GM19239 (cell line): Measurements from ENCODE around the gene SPIRE1.
"Not testable (repeated sequence)": the region's sequence is repeated elsewhere in the genome, so short reads cannot be mapped to it uniquely, and the experiment has no call there.

Experiments used
- DNase-seq: peaks from one replicate; pipeline ENCODE4 v3.0.0; 2011; ENCODE audit warnings: low spot score; ENCODE audit not compliant: insufficient read length
- FAIRE-seq: peaks from 2 replicates; lab custom pipeline; 2011; peaks lifted over from hg19 to GRCh38; lab: Jason Lieb, UNC

The SPIRE1 gene

DNA sequence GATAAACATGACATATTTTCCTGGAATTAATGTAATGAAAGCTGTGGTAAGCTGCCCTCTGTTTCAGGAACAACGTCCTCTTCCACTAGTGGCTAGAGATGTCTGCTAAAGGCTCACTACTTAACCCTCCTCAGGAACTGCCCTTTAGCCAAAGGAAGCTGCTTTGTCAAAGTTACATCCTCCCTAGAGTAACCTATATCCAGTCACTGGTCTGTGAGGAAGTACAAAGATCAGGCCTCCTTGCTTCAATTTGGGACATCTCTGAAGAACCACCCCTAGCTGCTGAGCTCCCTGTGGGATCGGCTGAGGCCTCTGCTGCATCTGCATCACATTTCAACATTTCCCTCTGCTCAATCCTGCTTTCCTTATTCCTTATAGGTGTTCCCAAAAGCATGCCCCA is 142.4 kb downstream of the SPIRE1 start:
- no peak for FAIRE-seq

DNA sequence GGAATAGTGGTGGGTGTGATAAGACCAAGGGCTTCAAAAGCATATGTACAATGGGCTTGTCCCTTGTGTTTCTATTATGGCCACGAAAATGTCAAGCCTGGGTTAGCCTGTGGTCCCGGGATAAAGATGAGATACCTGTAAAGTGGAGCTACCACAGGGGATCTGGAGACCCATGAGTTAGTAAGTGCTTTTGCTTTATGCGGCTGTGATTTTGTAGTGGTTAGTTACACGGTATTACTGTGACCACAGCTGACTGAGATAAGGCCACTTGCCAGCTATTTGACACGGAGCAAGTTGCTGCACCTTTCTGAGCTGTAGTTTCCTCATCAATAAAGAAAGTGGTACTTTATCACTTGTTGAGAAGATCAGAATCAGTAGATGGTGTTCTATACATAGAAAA is 150.9 kb downstream of the SPIRE1 start:
- FAIRE-seq: no peak
- DNase-seq: no peak

More for the DNA sequence above, 142.4 kb downstream of the SPIRE1 start:
- no peak for DNase-seq

DNA sequence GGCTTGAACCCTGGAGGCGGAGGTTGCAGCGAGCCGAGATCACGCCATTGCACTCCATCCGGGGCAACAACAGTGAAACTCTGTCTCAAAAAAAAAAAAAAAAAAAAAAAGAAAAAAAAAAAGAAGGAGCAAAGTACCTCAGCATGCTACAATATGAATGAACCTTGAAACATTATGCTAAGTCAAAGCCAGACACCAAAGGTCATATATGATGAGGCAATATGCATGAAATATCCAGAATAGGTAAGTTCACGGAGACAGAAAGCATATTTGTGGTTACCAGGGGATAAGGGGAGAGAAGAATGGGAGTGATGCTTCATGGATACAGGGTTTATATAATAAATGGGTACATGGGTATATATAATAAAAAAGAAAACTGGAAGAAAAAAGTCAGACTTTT is 156.9 kb downstream of the SPIRE1 start:
- DNase-seq: no peak
- no peak for FAIRE-seq

DNA sequence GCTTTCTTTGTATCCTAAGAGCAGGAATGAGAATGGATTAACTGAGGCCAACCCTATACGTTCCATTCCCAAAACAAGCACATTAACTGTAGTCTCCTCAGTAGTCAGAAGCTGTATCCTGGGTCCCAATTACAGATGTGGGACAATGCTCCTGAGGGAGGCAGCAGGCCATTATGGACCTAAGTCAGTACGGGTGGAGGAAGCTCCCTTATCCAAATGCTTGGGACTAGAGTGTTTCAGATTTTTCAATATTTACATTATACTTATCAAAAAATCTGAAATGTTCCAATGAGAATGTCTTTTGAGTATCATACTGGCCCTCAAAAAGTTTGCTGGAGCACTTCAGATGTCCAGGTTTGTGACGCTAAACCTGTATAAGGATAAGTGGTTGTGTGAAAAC is 160.1 kb downstream of the SPIRE1 start:
- FAIRE-seq (no peak), DNase-seq (no peak)

DNA sequence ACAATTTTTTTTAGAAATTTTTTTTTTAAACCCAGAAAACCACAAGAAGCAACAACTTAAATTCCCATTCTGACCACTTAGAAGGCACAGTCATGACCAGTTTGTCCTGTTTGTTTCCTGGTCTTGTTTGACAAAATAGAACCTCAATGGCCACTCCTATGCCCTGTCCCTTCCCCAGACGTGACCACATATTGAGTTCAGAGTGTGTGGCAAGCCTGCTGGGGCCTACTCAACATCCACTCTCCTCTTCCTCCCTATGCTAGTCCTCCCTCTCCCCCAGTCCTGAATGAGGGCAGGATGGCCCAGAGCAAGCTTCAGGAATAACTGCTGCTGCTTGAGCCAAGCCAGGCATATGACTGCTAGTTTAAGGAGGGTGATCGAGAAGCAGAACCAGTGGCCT is 160.6 kb downstream of the SPIRE1 start:
- DNase-seq (no peak), FAIRE-seq (no peak)

DNA sequence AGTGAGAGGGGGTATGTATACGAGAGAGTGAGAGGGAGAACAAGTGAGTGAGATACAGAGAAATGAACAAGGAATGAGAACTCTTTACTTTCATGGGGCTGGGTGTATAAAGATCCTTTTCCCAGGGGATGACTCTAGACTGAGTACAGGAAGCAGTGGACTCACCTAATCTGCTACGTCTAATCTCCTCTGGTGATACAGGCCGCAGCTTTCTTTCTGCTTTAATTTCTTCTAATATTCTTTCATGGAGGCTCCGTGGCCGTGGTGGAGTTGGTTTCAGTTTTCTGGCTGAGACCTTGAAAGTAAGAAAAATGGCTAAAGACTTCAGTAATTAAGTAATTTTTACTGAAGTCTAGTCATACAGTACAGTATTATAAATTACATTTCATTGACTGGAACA is 165.0 kb downstream of the SPIRE1 start:
- FAIRE-seq: no peak

DNA sequence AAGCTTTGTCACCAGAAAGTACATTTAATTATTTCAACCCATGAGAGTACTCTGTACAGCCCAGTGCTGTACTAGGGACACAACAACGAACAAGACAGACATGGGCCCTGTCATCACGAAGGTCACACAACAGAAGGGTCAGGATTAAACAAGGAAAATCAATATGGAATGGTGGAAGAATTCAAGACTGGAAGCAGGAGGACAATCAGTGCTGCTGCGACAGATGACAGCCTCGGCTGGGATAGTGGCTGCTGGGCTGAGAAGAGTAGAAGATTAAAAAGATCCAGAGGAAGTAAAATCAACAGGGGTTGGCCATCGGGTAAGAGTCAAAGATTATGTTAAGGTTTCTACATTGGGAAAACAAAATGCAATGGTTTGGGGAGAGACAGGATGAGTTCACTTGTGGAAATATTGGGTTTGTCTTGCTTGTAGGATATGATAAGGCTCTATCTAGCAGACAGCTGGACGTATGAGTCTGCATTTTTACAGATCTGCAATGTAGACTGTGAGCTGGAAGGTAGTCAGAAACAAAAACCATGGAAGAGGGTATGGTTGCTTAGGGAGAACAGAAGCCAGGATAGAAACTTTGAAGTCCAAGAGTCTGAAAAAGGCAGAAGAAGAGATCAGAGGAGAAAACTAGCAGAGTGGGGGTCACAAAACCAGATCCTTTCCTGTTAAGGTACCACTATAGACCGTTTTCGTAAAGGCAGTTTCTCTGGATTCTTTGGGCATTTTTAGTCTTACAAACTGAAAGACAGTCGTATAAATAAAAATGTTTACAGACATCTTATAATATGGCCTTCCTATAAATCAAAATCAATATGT is 166.1 kb downstream of the SPIRE1 start:
- FAIRE-seq (no peak), DNase-seq (no peak)

More for the DNA sequence above, 165.0 kb downstream of the SPIRE1 start:
- DNase-seq: no peak

DNA sequence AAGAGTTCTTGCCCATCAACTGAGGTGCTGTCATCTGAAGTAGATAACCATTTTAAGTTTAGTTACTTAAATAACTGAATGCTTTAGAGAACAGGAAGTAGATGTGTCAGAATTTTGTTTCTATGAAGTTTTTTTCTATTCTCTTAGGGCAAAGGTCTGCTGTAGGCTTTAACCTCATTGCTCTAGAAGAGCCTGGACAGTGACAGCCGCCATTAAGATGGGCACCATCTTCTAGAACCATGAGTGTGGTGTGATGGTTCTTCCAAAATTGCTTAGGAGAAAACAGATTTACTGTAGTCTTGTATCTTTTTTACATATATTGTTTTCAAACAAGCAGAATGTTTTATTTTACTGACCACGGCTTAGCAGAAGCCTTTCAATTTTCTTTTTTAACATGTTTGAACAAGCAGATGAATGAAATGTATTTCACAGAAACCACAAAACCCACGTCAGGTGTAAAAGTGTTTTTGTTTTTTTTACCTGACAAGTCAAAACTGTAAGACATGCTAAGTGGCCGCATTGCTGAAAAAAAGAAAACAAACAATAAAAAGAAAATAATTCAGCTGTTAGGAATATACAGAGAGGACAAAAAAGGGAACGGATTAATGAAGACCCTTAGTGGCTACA is 172.3 kb downstream of the SPIRE1 start:
- no peak for DNase-seq
- FAIRE-seq: no peak

DNA sequence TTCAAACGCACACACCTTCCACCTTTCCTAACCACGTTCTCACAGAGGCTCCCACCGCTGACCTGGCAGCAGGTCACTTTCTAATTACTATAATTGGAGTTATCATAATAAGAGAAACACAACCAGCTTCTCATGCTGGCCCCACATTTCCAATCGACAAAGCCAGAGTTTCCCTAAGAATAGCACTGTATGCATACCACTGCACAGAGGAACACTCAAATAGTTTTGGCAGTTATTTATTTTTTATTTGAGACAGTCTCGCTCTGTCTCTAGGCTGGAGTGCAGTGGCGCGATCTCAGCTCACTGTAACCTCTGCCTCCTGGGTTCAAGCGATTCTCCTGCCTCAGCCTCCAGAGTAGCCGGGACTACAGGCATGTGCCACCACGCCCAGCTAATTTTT is 176.0 kb downstream of the SPIRE1 start:
- DNase-seq, FAIRE-seq: not testable (repeated sequence)

DNA sequence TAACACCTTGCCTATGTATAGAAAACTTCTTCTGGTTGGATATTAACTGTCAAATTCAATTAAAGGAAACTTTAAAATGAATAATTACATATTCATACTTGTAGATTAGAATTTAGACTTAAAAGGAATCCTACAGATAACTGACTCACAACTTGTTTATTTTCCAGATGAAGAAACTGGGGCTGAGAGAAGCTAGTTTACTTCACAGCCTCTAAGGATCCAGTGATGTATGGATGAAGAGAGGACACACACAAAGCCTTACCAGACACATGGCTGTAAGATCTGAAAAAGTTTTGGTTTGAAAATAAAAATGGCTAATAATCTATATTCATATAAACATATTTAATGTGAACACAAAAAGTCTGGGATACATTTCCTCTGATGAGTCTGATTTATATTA is 177.9 kb downstream of the SPIRE1 start:
- FAIRE-seq (no peak), DNase-seq (no peak)

DNA sequence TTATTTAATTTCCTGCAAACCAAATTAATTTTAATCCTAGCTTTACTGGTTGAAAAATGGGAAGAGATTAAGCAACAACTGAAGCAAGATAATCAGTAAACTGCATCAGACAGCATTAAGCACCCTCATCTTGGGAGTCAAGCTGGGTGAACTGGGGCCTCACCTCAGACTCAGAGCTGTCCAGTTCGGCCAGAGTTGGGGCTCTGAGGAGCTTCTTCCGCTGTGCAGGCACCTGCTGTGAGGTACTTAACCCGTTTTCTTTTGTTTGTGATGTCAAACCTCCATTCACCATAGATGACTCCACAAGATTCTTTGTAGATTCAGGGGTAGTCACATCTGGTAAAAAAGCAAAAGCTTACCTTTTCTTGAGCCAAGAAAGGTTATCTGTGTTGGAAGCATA is 178.4 kb downstream of the SPIRE1 start:
- DNase-seq: no peak
- FAIRE-seq: no peak

DNA sequence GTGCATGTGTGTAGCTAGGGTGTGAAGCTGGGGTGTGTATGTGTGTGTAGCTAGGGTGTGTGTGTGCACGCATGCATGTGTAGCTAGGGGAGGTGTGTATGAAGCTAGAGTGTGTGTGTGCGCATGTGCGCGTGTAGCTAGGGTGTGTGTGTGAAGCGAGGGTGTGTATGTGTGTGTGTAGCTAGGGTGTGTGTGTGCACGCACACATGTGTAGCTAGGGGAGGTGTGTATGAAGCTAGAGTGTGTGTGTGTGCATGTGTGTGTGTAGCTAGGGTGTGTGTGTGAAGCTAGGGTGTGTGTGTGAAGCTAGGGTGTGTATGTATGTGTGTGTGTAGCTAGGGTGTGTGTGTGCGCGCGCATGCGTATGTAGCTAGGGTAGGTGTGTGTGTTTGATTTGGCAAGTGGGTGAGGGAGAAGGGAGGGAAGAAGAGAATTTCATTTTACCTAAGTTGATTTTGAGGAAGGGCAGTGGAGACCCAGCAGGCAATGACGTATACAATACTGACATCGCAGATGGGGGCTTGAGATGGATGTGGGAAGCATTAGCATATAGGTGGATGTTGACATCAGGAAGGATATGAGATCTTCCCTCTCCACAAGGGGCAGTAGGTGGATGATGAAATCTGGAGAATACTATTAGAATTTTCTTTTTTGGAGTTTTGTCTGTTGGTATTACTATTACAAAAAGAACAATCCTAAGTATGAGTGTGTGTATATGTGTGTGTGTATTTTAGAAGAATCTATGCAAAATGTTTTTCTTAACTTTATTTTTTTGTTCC is 179.4 kb downstream of the SPIRE1 start:
- DNase-seq (no peak), FAIRE-seq (no peak)

DNA sequence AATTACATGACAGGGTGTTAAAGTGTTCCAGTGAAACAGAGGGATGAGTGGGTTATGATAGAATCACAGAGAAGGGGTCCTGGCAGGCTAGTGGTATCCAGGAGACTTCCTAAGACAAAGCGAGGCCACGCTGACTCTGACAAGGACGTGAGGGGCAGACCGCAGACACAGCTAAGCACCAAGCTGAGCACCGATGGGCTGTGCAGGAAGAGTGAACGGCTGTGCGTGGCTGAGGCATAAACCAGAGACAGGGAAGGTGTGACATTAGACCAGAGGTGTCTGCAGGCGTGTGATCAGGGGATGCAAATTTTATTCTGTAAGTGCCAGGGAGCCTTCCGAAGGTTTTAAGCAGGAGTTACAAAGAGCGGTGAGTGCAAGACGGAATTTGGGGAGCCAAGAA is 180.3 kb downstream of the SPIRE1 start:
- DNase-seq (no peak), FAIRE-seq (no peak)

DNA sequence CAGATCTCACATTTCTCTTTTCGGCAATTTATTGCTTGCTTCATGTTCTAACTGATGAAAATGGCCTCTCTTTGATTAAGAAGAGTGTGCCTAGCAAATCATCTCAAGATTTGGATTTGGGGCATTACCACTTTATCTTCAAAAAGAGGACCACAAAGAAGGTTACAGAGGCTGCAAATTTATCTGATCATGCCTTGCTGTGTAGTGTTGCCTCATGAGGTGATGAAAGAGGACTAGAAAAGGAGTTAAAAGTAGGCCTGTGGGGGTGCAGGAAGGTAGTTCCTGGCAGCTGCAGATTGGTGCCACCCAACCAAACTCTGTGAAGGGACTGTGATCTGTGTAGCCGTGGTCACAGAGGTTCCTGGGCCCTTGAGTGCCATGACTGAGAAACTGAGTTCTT is 181.0 kb downstream of the SPIRE1 start:
- no peak for DNase-seq
- no peak for FAIRE-seq

DNA sequence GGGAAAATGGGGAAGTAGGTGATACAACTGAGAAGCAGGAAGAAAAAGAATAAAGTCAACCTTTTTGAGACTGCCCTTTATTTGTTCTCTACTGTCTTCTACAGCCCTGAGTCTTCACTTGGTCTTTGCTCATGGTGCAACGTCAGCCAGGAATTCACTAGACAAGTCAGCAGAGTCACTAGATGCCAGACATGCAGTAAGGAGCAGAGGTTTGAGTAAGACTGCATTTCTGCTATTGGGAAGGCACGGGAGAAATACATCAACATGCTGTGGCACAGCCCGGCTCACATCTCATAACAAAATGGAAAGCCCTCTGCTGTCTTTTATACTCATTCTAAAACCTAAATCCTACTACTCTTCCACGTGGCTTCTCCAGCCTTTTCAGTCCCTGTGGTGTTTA is 183.0 kb downstream of the SPIRE1 start:
- no peak for DNase-seq
- FAIRE-seq: no peak

DNA sequence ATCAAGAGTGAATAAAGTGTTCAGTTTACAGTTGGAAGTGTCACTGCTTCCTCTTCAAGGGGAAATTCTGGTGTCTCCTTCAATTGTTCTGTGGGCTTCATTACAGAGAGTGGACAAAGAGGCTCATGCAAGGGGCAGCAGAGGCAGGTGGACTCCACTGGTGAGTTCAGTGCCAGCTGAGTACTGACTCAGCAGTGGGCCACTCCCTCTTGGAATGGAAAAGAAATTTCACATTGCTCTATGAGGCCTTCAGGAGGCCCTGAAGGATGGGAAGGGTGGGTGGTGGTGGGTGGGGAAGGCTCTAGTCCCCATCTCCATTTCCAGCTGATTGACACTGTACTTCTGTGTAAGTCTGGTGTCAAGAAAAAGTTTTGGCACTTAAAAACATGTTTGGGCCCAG is 183.8 kb downstream of the SPIRE1 start:
- no peak for FAIRE-seq

DNA sequence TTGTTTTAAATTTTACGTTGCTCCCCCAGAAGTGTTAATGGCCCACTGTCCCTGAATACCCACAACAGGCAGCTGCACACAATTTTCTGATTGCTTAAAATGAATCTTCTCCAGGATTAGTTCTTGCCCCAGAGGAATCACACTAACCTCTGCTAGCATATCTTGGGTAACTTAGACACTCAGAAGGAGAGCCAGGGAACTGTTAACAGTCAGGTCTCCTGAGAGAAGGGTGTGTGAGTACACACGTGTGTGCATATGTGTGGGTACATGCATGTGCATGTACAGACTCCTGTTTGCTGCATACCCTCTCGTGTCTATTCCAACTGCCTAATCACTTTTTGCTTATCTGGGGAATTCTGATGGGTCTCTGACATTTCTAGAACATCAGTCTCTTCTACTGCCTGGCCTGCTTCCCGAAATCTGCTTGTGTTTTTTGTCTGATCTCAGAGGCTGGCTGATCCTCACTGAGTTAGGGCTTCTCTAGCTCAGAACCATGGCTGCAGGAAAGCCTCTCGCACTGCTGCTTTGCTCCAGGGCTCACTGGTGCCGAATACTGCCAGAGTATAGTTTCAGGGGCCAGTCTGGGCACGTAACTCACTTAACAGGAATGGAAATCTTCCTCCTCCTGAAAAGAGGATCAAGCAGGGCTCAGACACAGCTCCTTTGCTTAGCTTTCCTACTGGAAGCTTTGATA is 187.4 kb downstream of the SPIRE1 start:
- no peak for DNase-seq
- FAIRE-seq: no peak

More for the DNA sequence above, 183.8 kb downstream of the SPIRE1 start:
- no peak for DNase-seq

DNA sequence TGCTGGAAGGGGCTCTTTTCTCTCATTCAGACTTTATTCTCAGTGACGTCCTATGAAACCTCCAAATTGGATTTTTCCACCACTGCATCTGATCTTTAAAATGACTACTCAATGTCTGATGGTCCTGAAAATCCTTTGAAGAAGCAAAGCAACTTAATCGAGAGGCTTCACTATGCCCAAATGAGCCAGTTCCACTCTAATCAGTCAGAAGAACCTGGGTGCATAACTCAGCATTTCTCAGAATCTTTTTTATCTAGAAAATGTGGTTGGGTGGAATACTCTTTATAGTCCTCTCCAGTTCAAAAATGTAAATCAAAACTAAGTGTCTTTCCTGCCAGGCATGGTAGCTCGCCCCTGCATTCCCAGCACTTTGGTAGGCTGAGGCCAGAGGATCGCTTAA is 189.5 kb downstream of the SPIRE1 start:
- DNase-seq (no peak), FAIRE-seq (no peak)

DNA sequence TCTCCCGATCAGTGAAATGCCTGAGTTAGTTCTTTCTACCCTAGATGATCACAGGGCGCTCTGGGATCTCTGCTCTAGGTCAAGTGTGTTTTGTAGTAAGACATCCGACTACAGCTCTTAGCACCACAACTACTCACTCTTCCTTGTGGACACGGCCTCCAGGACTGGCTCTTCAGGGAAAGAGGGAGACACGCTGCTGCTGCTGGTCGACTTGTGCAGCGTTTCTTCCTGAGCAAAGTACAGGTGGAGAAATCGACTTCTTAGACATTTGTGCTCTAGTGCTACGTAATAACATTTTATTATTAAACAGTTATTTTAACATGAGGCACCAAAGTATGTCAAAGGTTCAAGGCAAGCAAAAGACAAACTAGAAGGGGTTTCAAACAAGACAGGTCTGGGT is 193.2 kb downstream of the SPIRE1 start:
- FAIRE-seq (no peak), DNase-seq (no peak)

DNA sequence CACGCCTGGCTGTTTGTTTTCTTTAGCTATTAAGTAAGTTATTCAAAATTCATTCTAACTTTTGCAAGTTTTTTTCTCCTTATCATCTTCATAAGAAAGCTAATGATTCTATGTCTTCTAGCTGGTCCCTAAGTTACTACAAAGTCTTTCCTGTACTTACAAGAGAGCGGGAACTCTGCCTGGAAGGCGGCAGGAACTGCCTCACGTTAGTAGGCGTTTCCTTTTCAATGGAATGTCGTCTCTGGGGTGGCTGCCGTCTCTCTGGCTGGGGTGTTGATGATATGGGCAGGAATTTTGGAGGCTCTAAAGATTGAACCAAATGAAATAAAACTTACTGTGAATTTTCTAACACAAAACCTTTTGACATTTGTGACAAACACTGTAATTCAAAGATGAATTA is 194.7 kb downstream of the SPIRE1 start:
- FAIRE-seq: no peak

DNA sequence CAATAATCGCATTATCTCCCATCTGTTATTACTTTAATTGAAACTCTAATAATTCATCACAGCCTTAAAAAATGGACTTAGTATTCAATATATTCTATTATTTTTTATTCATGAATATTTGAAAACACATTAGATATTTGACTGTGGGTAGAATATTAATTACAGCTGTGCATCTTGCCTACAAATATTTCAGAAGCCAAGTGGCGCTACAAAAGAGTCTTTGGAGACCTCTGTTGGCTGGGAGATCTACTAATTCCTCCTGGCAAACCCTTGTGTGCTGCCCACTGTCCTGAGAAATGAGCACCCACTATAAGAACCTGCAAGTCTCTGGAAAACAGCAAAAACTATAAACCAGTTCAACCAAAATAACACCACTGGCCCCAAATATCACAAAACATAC is 195.7 kb downstream of the SPIRE1 start:
- DNase-seq (no peak), FAIRE-seq (no peak)

More for the DNA sequence above, 194.7 kb downstream of the SPIRE1 start:
- no peak for DNase-seq
